Measurements from ENCODE around the gene TMEM97.
"Not testable (repeated sequence)": the region's sequence is repeated elsewhere in the genome, so short reads cannot be mapped to it uniquely, and the experiment has no call there.

GRCh38 chr17:28338769-28339212 is 19.8 kb downstream of the TMEM97 start:
- not testable (repeated sequence) for TF ChIP-seq CTCF (IDR thresholded peaks at IDR 0.05; ENCODE audit: insufficient read depth, low read length); POLR2AphosphoS5 (IDR thresholded peaks at IDR 0.05; ENCODE audit: low read depth); GABPA (IDR thresholded peaks at IDR 0.05; ENCODE audit: low read depth)

Measured in HL-60 (cell line).